Lower leg skin (tissue), 4 donors: ENCODE results near the gene SULF2. TPM values are rescaled to one million over a fixed set of nuclear protein-coding genes. Genes with fewer than 3 reads are reported as not detected.

Experiments used
- DNase-seq, 2 donors: peaks; one replicate each; pipeline ENCODE4 v3.0.0-alpha.2; 2019; ENCODE audit warnings: low spot score in 2 of 2
- H3K4me3 ChIP-seq: fragments of 200-600 bp; sonication (generic); 2 replicates; pipeline ENCODE4 v1.5.1; 2017; ENCODE audit warnings: mild to moderate bottlenecking, low read depth; ENCODE audit not compliant: poor library complexity, severe bottlenecking
- CTCF ChIP-seq, 3 donors: fragments of 450-650 bp; IDR thresholded peaks; one replicate each; pipeline ENCODE4 v1.5.1; 2016; ENCODE audit warnings: antibody characterized with exemption in 3 of 3, mild to moderate bottlenecking in 3 of 3, moderate library complexity in 2 of 3
- POLR2A ChIP-seq, 2 donors: fragments of 450-650 bp; IDR thresholded peaks; one replicate each; pipeline ENCODE4 v1.6.1; 2016 to 2017; ENCODE audit warnings: antibody characterized with exemption in 2 of 2, mild to moderate bottlenecking in 1 of 2, moderate library complexity in 1 of 2
- WGBS, 2 donors: methylation state at CpG; one replicate each; pipeline ENCODE4 v1.1.5; 2018; 5-methylcytosine and 5-hydroxymethylcytosine counted together
- intact Hi-C: fragments of 100-400 bp; cut with DNase I; formaldehyde crosslinking; loops from one replicate; pipeline ENCODE4 v1.15.0; 2023; ENCODE audit warnings: low total_unique reads
- total RNA-seq, 4 donors: library from RNA; depleted of rRNA; stranded (reverse); fragments of >200 nt; gene quantifications; one replicate each; pipeline ENCODE4 v1.1.0, GENCODE V29; 2016

Gene SULF2
- total RNA-seq, 4 donors from 2014 or later: 18.3 to 83.0 (median 28.0) TPM

- no peak for DNase-seq
- WGBS, 2 donors: 96 to 99% methylated on average over 4 of the region's 4 CpGs
These were observed 8.1 kb downstream of the SULF2 start for GRCh38 chr20:47777220-47777619.

GRCh38 chr20:47776639-47777038, 8.6 kb downstream of the SULF2 start:
- intact Hi-C loops: loop anchor here (5.0 kb wide), 1 partner anchor 89 kb away; no protein-coding TSS in a partner anchor
- 84 to 91% methylated on average over 4 of the region's 4 CpGs for WGBS, 2 donors
- TF ChIP-seq POLR2A (IDR thresholded peaks at IDR 0.05) (no peak), CTCF (IDR thresholded peaks at IDR 0.05) (no peak)
- H3K4me3 ChIP-seq: no peak overlapping the region
- no peak for DNase-seq

More at GRCh38 chr20:47777220-47777619, 8.1 kb downstream of the SULF2 start:
- intact Hi-C loops: loop anchor here (5.0 kb wide), 1 partner anchor 90 kb away; no protein-coding TSS in a partner anchor
- no peak overlapping the region for H3K4me3 ChIP-seq
- no peak for TF ChIP-seq POLR2A (IDR thresholded peaks at IDR 0.05)
- no peak for TF ChIP-seq CTCF (IDR thresholded peaks at IDR 0.05)

- DNase-seq: no peak
- intact Hi-C loops: loop anchor here (5.0 kb wide), 1 partner anchor 89 kb away; no protein-coding TSS in a partner anchor
- no peak overlapping the region for H3K4me3 ChIP-seq
- 83 to 87% methylated on average over 5 of the region's 5 CpGs for WGBS, 2 donors
- TF ChIP-seq CTCF (IDR thresholded peaks at IDR 0.05): no peak
- no peak for TF ChIP-seq POLR2A (IDR thresholded peaks at IDR 0.05)
These were observed 9.4 kb downstream of the SULF2 start for GRCh38 chr20:47775841-47776240.

GRCh38 chr20:47775039-47775438, 10.2 kb downstream of the SULF2 start:
- intact Hi-C loops: loop anchor here (5.0 kb wide), 1 partner anchor 88 kb away; no protein-coding TSS in a partner anchor
- no peak for TF ChIP-seq CTCF (IDR thresholded peaks at IDR 0.05)
- TF ChIP-seq POLR2A (IDR thresholded peaks at IDR 0.05): no peak
- no peak for DNase-seq

GRCh38 chr20:47774131-47774777, 11.0 kb downstream of the SULF2 start:
- no peak overlapping the region for H3K4me3 ChIP-seq
- WGBS, 2 donors: 72 to 81% methylated on average over 14 of the region's 14 CpGs
- intact Hi-C loops: no loop called here
- TF ChIP-seq CTCF (IDR thresholded peaks at IDR 0.05): no peak
- no peak for TF ChIP-seq POLR2A (IDR thresholded peaks at IDR 0.05)
- DNase-seq: no peak

More at GRCh38 chr20:47775039-47775438, 10.2 kb downstream of the SULF2 start:
- H3K4me3 ChIP-seq: no peak overlapping the region
- 95 to 99% methylated on average over 5 of the region's 5 CpGs for WGBS, 2 donors
